ENCODE results near the gene MLN.

DNA sequence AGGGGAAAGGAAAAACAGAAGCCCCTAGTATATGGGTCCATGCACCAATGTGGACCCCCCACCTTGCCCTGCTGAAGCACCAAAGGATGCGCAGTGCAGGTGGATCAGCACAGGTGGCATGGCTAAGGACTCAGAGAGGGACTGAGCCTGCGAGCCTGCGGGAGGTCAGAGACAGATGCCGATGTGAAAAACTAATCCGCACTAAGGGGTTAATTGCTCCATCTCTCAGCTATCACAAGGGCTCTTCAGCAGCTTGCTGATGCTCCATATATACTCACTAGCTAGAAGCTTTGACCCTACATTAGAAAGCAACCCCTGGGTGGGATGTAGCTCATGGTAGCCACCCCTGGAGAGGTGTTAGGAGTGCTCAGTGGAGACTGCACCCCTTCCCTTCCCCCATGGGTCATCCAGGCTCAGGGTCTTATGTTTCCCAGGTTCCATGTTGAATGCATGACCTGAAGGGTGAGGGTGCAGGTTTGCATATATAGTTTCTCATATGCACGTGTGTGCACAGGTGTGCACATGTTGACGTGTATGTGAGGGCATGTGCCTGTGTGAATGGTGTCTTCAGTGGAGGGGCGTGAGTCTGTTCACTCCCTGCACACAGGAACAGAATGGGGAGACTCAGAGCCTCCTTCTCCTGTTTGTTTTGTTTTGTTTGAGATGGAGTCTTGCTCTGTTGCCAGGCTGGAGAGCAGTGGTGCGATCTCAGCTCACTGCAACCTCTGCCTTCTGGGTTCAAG, 43.7 kb downstream of the MLN start:
- no peak for TF ChIP-seq CTCF (IDR thresholded peaks at IDR 0.05)
- no peak for TF ChIP-seq POLR2A (IDR thresholded peaks at IDR 0.05)

All from Peyer's patch (tissue), 4 donors.